Subcutaneous adipose tissue (tissue), 4 donors: Measurements from ENCODE around the gene PCDH9. TPM values are rescaled to one million over a fixed set of nuclear protein-coding genes. Genes with fewer than 3 reads are reported as not detected.

Source experiments
- total RNA-seq, 4 donors: library from RNA; depleted of rRNA; stranded (reverse); fragments of >200 nt; gene quantifications; one replicate each; pipeline ENCODE4 v1.1.0, GENCODE V29; 2016
- TF ChIP-seq, protein P1 (sequence below): fragments of 450-650 bp; IDR thresholded peaks from one replicate; pipeline ENCODE4 v1.5.1; 2016; ENCODE audit warnings: low read depth, mild to moderate bottlenecking, control low read depth, antibody characterized with exemption, moderate library complexity

The PCDH9 gene
- total RNA-seq, 4 donors from 2014 or later = 9.0 to 28.4 (median 12.0) TPM

DNA sequence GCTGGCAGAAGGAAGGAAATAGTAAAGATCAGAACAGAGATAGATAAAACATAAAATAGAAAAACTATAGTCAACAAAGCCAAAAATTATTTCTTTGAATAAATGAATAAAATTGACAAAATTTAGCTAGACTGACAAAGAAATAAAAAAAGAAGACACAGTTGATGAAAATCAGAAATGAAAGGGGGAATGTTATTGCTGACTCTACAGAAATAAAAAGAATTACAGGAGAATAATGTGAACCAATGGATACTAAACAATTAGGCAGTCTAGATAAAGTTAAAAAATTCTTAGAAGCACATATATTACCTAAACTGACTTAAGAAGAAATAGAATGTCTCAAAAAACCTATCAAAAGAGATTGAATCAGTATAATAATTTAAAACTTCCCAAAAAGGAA is 933.8 kb downstream of the PCDH9 start:
- TF ChIP-seq, protein P1, sequence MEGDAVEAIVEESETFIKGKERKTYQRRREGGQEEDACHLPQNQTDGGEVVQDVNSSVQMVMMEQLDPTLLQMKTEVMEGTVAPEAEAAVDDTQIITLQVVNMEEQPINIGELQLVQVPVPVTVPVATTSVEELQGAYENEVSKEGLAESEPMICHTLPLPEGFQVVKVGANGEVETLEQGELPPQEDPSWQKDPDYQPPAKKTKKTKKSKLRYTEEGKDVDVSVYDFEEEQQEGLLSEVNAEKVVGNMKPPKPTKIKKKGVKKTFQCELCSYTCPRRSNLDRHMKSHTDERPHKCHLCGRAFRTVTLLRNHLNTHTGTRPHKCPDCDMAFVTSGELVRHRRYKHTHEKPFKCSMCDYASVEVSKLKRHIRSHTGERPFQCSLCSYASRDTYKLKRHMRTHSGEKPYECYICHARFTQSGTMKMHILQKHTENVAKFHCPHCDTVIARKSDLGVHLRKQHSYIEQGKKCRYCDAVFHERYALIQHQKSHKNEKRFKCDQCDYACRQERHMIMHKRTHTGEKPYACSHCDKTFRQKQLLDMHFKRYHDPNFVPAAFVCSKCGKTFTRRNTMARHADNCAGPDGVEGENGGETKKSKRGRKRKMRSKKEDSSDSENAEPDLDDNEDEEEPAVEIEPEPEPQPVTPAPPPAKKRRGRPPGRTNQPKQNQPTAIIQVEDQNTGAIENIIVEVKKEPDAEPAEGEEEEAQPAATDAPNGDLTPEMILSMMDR = no peak

DNA sequence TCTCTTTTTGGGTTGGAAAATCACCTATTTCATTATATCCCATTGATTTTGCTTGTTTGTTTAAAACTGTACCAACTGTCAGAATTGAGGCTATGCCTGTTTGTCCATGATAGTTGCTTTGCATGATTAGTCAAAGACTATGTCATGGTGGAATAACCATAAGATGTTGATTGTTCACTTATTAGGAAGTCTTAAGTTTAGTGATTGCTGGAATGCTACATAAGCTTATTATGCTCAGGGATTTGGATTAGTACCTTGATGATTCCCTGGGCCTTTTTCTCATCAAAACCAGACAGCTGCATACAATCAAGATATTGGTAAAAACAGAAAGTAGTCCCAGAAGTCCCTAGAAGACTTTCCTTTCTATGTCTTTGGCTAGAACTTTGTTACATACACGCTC is 954.7 kb downstream of the PCDH9 start:
- TF ChIP-seq, protein P1 = no peak

DNA sequence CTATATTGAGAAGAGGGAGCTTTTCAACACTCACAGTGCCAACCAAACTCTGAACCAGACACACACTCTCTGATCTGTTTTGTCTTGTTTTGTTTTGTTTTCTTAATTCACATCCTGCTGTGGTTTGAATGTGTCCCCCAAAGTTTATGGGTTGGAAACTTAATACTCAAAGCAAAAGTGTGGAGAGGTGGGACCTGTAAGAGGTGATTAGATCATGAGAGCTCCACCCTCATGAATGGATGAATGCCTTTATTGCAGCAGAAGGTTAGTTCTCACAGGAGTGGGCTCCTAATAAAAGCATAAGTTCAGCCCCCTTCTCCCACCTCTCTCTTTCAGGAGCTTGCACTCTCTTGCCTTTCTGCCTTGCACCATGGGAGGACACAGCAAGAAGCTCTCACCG is 957.1 kb downstream of the PCDH9 start:
- TF ChIP-seq, protein P1 = no peak

DNA sequence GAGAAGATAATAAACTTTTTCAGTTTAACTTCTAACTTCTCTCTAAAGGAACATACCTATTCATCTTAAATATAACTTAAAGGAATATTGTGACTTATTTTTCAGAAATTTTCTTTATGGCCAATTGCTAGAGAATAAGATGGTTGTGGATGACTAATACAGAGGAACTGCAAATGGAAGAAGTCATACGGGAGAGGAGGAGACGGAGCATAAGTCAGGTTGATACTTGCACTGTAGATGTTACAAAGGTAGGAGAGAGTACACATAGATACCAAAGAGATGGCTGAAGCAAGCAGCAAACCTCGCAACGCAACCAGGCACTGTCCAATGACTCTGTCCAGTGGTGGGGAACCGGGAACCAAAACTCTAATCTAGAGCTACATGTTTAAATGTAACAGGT is 963.4 kb downstream of the PCDH9 start:
- TF ChIP-seq, protein P1 = no peak

DNA sequence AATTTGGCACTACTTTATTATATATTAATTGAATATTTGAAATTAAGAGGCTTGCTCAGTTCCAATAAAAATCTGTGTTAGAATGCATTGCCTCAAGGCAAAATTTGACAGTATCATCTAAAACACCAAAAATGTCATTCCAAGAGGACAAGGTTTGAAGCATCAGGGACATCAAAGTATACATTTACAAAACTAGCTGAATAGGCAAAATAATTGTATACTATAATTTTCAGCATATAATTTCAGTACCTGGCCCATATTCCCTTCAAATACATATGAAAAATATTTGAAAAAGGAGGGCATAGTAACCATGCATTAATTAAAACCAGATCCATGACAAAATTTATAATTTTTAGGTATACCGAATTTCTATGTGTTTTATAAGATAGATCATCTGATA is 963.8 kb downstream of the PCDH9 start:
- TF ChIP-seq, protein P1 = no peak

DNA sequence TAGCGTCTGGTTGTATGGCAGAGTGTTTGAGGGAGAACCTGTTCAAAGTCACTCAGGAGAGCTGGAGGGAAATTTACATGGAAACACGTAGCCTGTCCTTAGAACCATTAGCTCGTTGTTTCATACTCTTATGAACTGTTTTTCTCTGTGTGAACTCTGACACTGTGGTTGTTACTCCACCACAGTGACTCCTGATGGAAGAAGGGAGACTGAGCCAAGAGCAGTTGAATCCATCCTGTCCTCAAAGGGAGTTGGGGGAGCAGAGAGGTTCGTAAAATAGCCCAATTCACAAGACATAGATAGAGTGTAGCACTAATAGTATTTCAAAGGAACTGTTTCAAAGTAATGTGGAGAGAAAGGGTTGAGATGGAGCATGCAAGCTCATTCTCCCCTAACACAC is 964.8 kb downstream of the PCDH9 start:
- TF ChIP-seq, protein P1 = no peak

DNA sequence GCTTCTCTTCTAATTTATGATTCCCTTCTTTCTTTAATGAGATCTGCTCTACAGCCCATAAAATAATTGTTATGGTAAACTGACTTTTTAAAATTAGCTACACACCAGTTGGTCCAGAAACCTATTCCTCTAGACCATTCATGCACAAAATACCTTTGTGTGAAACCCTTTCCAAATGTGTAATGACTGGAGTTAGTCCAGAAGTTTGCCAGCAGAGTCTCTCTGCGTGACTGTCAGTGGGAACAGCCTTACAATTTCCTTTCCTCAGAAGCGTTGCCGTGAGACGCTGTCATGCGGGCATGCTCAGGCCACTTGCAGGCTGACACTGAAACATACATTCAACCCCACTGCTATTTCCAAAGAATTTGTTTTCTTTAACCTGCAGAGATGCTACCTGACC is 965.2 kb downstream of the PCDH9 start:
- TF ChIP-seq, protein P1 = no peak
